WTC11 (cell line): ENCODE data around the gene LGR4. TPM values are rescaled to one million over a fixed set of nuclear protein-coding genes. Genes with fewer than 3 reads are reported as not detected.
"Not testable (repeated sequence)": the region's sequence is repeated elsewhere in the genome, so short reads cannot be mapped to it uniquely, and the experiment has no call there.

Source experiments
- ATAC-seq: fragments of 200-7000 bp; cut with Tn5 transposase; 2 replicates; pipeline ENCODE4 v1.10.0; 2021; ENCODE audit warnings: mild to moderate bottlenecking, moderate library complexity
- CTCF ChIA-PET: fragments of 300-600 bp; sonication (Branson Sonifier 250); formaldehyde crosslinking; loops from one replicate; lab custom pipeline; 2021; ENCODE audit warnings: antibody characterized with exemption; lab: Charles Lee
- POLR2A ChIA-PET: fragments of 350-600 bp; sonication (Branson Sonifier 250); formaldehyde crosslinking; loops from one replicate; lab custom pipeline; 2021; ENCODE audit warnings: antibody characterized with exemption; lab: Charles Lee
- DNase-seq: peaks from one replicate; pipeline ENCODE4 v3.0.0; 2021; ENCODE audit warnings: low spot score
- H3K27ac Mint-ChIP-seq: 2 replicates; pipeline ENCODE4 v1.8.0; 2021; ENCODE audit warnings: mixed read lengths
- H3K27me3 Mint-ChIP-seq: 2 replicates; pipeline ENCODE4 v1.8.0; 2021; ENCODE audit warnings: low read depth, mild to moderate bottlenecking, moderate library complexity, mixed read lengths
- H3K36me3 Mint-ChIP-seq: 2 replicates; pipeline ENCODE4 v1.8.0; 2021; ENCODE audit warnings: mixed read lengths
- H3K4me1 Mint-ChIP-seq: 2 replicates; pipeline ENCODE4 v1.8.0; 2022; ENCODE audit warnings: mixed read lengths
- H3K4me3 Mint-ChIP-seq: 2 replicates; pipeline ENCODE4 v1.8.0; 2021; ENCODE audit warnings: mild to moderate bottlenecking, moderate library complexity, mixed read lengths
- H3K9me3 Mint-ChIP-seq: 2 replicates; pipeline ENCODE4 v1.8.0; 2021; ENCODE audit warnings: mixed read lengths
- ARID4B ChIP-seq: sonication (generic); formaldehyde crosslinking; IDR thresholded peaks from 2 replicates; pipeline ENCODE4 v1.8.0; 2023; ENCODE audit warnings: missing genetic modification reagents, mild to moderate bottlenecking, borderline replicate concordance
- ESRRA ChIP-seq: sonication (generic); formaldehyde crosslinking; IDR thresholded peaks from 2 replicates; pipeline ENCODE4 v1.8.1; 2022; ENCODE audit warnings: mild to moderate bottlenecking, missing genetic modification reagents, borderline replicate concordance
- FOXK1 ChIP-seq: sonication (generic); formaldehyde crosslinking; IDR thresholded peaks from 2 replicates; pipeline ENCODE4 v1.8.0; 2022; ENCODE audit warnings: mild to moderate bottlenecking, moderate library complexity, missing genetic modification reagents
- FOXP4 ChIP-seq: sonication (generic); formaldehyde crosslinking; IDR thresholded peaks from 2 replicates; pipeline ENCODE4 v1.8.0; 2022; ENCODE audit warnings: mild to moderate bottlenecking, missing genetic modification reagents
- GABPB1 ChIP-seq: sonication (generic); formaldehyde crosslinking; IDR thresholded peaks from 2 replicates; pipeline ENCODE4 v1.8.1; 2023; ENCODE audit warnings: mild to moderate bottlenecking, missing genetic modification reagents
- IRF1 ChIP-seq: sonication (generic); formaldehyde crosslinking; IDR thresholded peaks from 2 replicates; pipeline ENCODE4 v1.8.0; 2023; ENCODE audit warnings: missing genetic modification reagents
- NR2C2 ChIP-seq: sonication (generic); formaldehyde crosslinking; IDR thresholded peaks from 2 replicates; pipeline ENCODE4 v1.8.0; 2022; ENCODE audit warnings: mild to moderate bottlenecking, missing genetic modification reagents
- PREB ChIP-seq: sonication (generic); formaldehyde crosslinking; IDR thresholded peaks from 2 replicates; pipeline ENCODE4 v1.8.1; 2022; ENCODE audit warnings: mild to moderate bottlenecking, missing genetic modification reagents, moderate library complexity, borderline replicate concordance
- TCF7 ChIP-seq: sonication (generic); formaldehyde crosslinking; IDR thresholded peaks from 2 replicates; pipeline ENCODE4 v1.8.0; 2022; ENCODE audit warnings: mild to moderate bottlenecking, low read depth, missing genetic modification reagents, moderate library complexity
- TEAD1 ChIP-seq: sonication (generic); formaldehyde crosslinking; IDR thresholded peaks from 2 replicates; pipeline ENCODE4 v1.8.0; 2022; ENCODE audit warnings: mild to moderate bottlenecking, missing genetic modification reagents
- TEAD4 ChIP-seq: sonication (generic); formaldehyde crosslinking; IDR thresholded peaks from 2 replicates; pipeline ENCODE4 v1.8.0; 2022; ENCODE audit warnings: mild to moderate bottlenecking, missing genetic modification reagents
- ZBTB21 ChIP-seq: sonication (generic); formaldehyde crosslinking; IDR thresholded peaks from 2 replicates; pipeline ENCODE4 v1.8.1; 2023; ENCODE audit warnings: mild to moderate bottlenecking, missing genetic modification reagents, borderline replicate concordance
- ZBTB43 ChIP-seq: sonication (generic); formaldehyde crosslinking; IDR thresholded peaks from 2 replicates; pipeline ENCODE4 v1.8.1; 2023; ENCODE audit warnings: mild to moderate bottlenecking, missing genetic modification reagents
- ZNF121 ChIP-seq: sonication (generic); formaldehyde crosslinking; IDR thresholded peaks from 2 replicates; pipeline ENCODE4 v1.8.0; 2023; ENCODE audit warnings: missing genetic modification reagents
- ZNF219 ChIP-seq: sonication (generic); formaldehyde crosslinking; IDR thresholded peaks from 2 replicates; pipeline ENCODE4 v1.8.0; 2023; ENCODE audit warnings: missing genetic modification reagents, mild to moderate bottlenecking, borderline replicate concordance
- ZNF232 ChIP-seq: sonication (generic); formaldehyde crosslinking; IDR thresholded peaks from 2 replicates; pipeline ENCODE4 v1.8.0; 2022; ENCODE audit warnings: mild to moderate bottlenecking, missing genetic modification reagents
- ZNF263 ChIP-seq: sonication (generic); formaldehyde crosslinking; IDR thresholded peaks from 2 replicates; pipeline ENCODE4 v1.8.1; 2022; ENCODE audit warnings: low read depth, mild to moderate bottlenecking, moderate library complexity, missing genetic modification reagents
- ZNF512 ChIP-seq: sonication (generic); formaldehyde crosslinking; IDR thresholded peaks from 2 replicates; pipeline ENCODE4 v1.8.1; 2022; ENCODE audit warnings: missing genetic modification reagents, borderline replicate concordance
- total RNA-seq: library from RNA; stranded (reverse); gene quantifications from 3 replicates; pipeline ENCODE4 v1.2.3, GENCODE V29; 2021

LGR4 gene
- total RNA-seq, 1 experiment from 2014 or later: 53.8 TPM

- ChIA-PET CTCF (interaction anchor here (1.3 to 1.5 kb wide), 2 partner anchors 51 to 125 kb away, joined by 3 to 9 read pairs; partner anchors contain the start of gene LGR4), POLR2A (no interaction called here)
- Mint-ChIP-seq H3K36me3 (peaks cover 23% of the 10 kb centered on the region), H3K27ac (peak overlapping the region; percentile 59), H3K27me3 (peaks cover 22% of the 10 kb centered on the region), H3K4me1 (peaks cover 56% of the 10 kb centered on the region), H3K9me3 (peaks cover 12% of the 10 kb centered on the region), H3K4me3 (peak overlapping the region; percentile 30)
- no peak for DNase-seq
- ATAC-seq: peak; percentile 97
- TF ChIP-seq ZBTB43 (CRISPR knock-in tag) (peak; percentile 46; the same call in 1 of the 2 replicates), ZNF219 (no peak)
These were observed 124.9 kb downstream of the LGR4 start for GRCh38 chr11:27347359-27348339.

- peaks cover 29% of the 10 kb centered on the region for H3K36me3 Mint-ChIP-seq
- TF ChIP-seq TEAD4 (CRISPR knock-in tag) (no peak), ZBTB21 (no peak), ZNF512 (CRISPR knock-in tag) (no peak), ESRRA (no peak), PREB (no peak), ARID4B (no peak), FOXP4 (no peak), ZNF121 (no peak), NR2C2 (no peak), GABPB1 (no peak), ZNF263 (no peak), TCF7 (no peak), FOXK1 (CRISPR knock-in tag) (no peak), IRF1 (CRISPR knock-in tag) (no peak), TEAD1 (CRISPR knock-in tag) (no peak), ZNF232 (no peak)
- H3K4me1 Mint-ChIP-seq: no peaks in the 10 kb centered on the region
- ChIA-PET CTCF (no interaction called here), POLR2A (no interaction called here)
- no peaks in the 10 kb centered on the region for H3K27me3 Mint-ChIP-seq
- DNase-seq: no peak
- H3K27ac Mint-ChIP-seq: peak overlapping the region; percentile 80; the same call in 1 of the 2 replicates
- ATAC-seq: no peak
- no peak overlapping the region for H3K4me3 Mint-ChIP-seq
- H3K9me3 Mint-ChIP-seq: peaks cover 21% of the 10 kb centered on the region
These were observed 132.6 kb downstream of the LGR4 start for GRCh38 chr11:27339941-27340340.

GRCh38 chr11:27334764-27335163 is 137.8 kb downstream of the LGR4 start:
- H3K36me3 Mint-ChIP-seq, H3K4me3 Mint-ChIP-seq, H3K27me3 Mint-ChIP-seq, DNase-seq, H3K9me3 Mint-ChIP-seq, POLR2A ChIA-PET, H3K27ac Mint-ChIP-seq, CTCF ChIA-PET, ATAC-seq: not testable (repeated sequence)
- H3K4me1 Mint-ChIP-seq: peaks cover 25% of the 10 kb centered on the region
